ENCODE data around the gene LPAR2. TPM values are rescaled to one million over a fixed set of nuclear protein-coding genes. Genes with fewer than 3 reads are reported as not detected.

The LPAR2 gene
- total and polyA plus RNA-seq, 2 of the 13 experiments (the other 11 are each of a cell fraction or from before 2014, with no cell fraction given): 0.86 to 3.6 TPM

DNA sequence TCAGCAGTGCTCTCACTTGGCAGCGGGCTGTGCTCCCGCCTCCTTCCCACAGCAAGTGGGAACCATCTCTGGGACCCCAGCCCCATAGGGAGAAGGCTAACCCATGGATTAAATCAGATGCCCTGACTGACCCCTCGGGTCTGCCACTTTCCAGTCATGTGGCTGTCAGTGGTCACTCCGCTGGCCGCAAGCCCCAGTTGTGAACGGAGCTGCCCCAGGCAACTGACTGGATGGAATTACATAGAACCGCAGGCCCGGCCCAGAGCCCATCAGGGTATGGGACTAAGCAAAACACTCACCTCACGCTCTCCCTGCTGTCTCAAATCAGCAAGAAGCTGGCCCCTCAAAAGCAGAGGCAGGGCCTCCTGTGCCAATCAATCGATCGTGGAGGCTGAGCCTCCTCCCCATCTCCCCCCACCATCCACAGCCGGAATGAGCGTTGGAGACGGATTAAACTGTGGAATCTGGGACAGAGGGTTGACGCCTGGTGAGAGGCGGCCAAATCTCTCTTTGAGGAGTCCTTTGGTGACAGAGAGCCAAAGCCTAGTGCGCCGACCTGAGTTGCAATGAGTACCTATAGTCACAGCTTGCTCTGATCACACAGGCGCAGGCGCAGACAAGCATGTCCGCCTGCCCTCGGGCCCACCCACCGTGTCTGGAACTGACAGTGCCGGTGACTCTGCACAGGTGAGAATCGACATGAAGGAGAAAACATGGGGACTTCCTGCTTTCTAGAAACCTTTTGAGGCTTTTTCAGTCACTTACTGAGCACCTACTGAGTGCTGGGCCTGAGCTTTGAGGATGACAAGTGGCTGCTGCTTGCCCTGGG is 48.3 kb downstream of the LPAR2 start:
- Histone ChIP-seq H3K36me3 (replicated peaks in 1 of 2; ENCODE audit: control insufficient read depth in 1 of 2, insufficient read depth in 2 of 2, low read length in 2 of 2) (no peaks in the 10 kb centered on the region), H3K4me3 (replicated peaks in 1 of 3; ENCODE audit: insufficient read depth in 1 of 3, low read depth in 2 of 3, low read length in 3 of 3) (no peak overlapping the region), H4K20me1 (ENCODE audit: insufficient read depth, low read length) (no peaks in the 10 kb centered on the region), H3K79me2 (ENCODE audit: insufficient read depth, low read length) (no peaks in the 10 kb centered on the region), H3K4me1 (ENCODE audit: insufficient read depth, low read length) (no peaks in the 10 kb centered on the region), H3K4me2 (ENCODE audit: low read depth, low read length) (no peak overlapping the region), H3K27ac (ENCODE audit: extremely low read length, insufficient read depth, low read length) (no peak overlapping the region), H3K9me3 (ENCODE audit: low read length) (no peaks in the 10 kb centered on the region), H3K27me3 (ENCODE audit: control insufficient read depth in 1 of 2, insufficient read depth in 2 of 2, low read length in 2 of 2) (peaks cover 0 to 6% of the 10 kb centered on the region in 2 experiments; a peak in 3 of 5 replicates), H3K9ac (ENCODE audit: insufficient read depth, low read depth, low read length) (no peak overlapping the region), H2AFZ (ENCODE audit: low read length) (no peak overlapping the region)
- 57% methylated on average over 21 of the region's 25 CpGs for WGBS (ENCODE audit: low lambda C conversion rate)
- CTCF ChIA-PET (ENCODE audit: low intra/inter-chr PET ratio, low total read pairs): no interaction called here
- no TSS peak for BruUV-seq (replicated peaks)
- ATAC-seq: no peak
- in situ Hi-C loops (cut with HindIII; ENCODE audit: extremely low pct_ligation_motif_present, low pct_unique_long_range_greater_than_20kb): no loop called here
- TF ChIP-seq, protein P1, sequence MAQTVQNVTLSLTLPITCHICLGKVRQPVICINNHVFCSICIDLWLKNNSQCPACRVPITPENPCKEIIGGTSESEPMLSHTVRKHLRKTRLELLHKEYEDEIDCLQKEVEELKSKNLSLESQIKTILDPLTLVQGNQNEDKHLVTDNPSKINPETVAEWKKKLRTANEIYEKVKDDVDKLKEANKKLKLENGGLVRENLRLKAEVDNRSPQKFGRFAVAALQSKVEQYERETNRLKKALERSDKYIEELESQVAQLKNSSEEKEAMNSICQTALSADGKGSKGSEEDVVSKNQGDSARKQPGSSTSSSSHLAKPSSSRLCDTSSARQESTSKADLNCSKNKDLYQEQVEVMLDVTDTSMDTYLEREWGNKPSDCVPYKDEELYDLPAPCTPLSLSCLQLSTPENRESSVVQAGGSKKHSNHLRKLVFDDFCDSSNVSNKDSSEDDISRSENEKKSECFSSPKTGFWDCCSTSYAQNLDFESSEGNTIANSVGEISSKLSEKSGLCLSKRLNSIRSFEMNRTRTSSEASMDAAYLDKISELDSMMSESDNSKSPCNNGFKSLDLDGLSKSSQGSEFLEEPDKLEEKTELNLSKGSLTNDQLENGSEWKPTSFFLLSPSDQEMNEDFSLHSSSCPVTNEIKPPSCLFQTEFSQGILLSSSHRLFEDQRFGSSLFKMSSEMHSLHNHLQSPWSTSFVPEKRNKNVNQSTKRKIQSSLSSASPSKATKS (CRISPR knock-in tag; IDR thresholded peaks at IDR 0.05): no peak
- TF ChIP-seq SRY (CRISPR knock-in tag; IDR thresholded peaks at IDR 0.05): no peak
- TF ChIP-seq ZNF296 (CRISPR knock-in tag; conservative IDR thresholded peaks at IDR 0.05): no peak
- no peak for TF ChIP-seq MYC (CRISPR knock-in tag; IDR thresholded peaks at IDR 0.05; ENCODE audit: borderline replicate concordance)
- TF ChIP-seq ZNF614 (CRISPR knock-in tag; IDR thresholded peaks at IDR 0.05; ENCODE audit: borderline replicate concordance): no peak
- TF ChIP-seq GPBP1L1 (CRISPR knock-in tag; IDR thresholded peaks at IDR 0.05): no peak
- TF ChIP-seq KDM4B (CRISPR knock-in tag; IDR thresholded peaks at IDR 0.05): no peak
- no peak for TF ChIP-seq ZNF780A (CRISPR knock-in tag; IDR thresholded peaks at IDR 0.05)
- TF ChIP-seq FOXA1 (IDR thresholded peaks at IDR 0.05): no peak
- no peak for TF ChIP-seq FOXA1 (CRISPR knock-in tag; IDR thresholded peaks at IDR 0.05)
- TF ChIP-seq SIN3A (IDR thresholded peaks at IDR 0.05; ENCODE audit: borderline replicate concordance, low read depth, low read length): no peak
- TF ChIP-seq IKZF1 (IDR thresholded peaks at IDR 0.05): no peak
- no peak for DNase-seq (ENCODE audit: low spot score)
- intact Hi-C loops (cut with micrococcal nuclease; ENCODE audit: unreplicated experiment): no loop called here
- POLR2A ChIA-PET: no interaction called here
- no peak for FAIRE-seq

Measured in HepG2 (cell line).